ENCODE results near the gene TMEM247. TPM values are rescaled to one million over a fixed set of nuclear protein-coding genes. Genes with fewer than 3 reads are reported as not detected.

TMEM247 gene
- total RNA-seq, 1 experiment from 2014 or later, result not detected

GRCh38 chr2:46444732-46445131, 34.6 kb upstream of the TMEM247 start:
- Histone ChIP-seq H3K79me1 (ENCODE audit: insufficient read depth, low read depth, low read length, poor library complexity, severe bottlenecking) (no peaks in the 10 kb centered on the region), H3K79me2 (ENCODE audit: insufficient read depth, low read length) (no peaks in the 10 kb centered on the region), H3K56ac (ENCODE audit: insufficient read length, low read depth, low read length) (no peak overlapping the region), H3K23me2 (ENCODE audit: insufficient read length, low read depth, low read length, poor library complexity, severe bottlenecking) (no peaks in the 10 kb centered on the region), H3T11ph (ENCODE audit: low read length) (no peak overlapping the region), H3K14ac (ENCODE audit: insufficient read depth, low read length) (no peak overlapping the region), H3K4me2 (ENCODE audit: insufficient read depth, insufficient read length, low read length) (no peak overlapping the region), H4K91ac (ENCODE audit: insufficient read length, low read depth, low read length) (no peak overlapping the region), H2AK5ac (ENCODE audit: insufficient read length, low read length) (no peak overlapping the region), H2AFZ (ENCODE audit: low read length) (no peak overlapping the region), H2BK5ac (ENCODE audit: insufficient read length, low read length) (no peak overlapping the region), H3K9ac (ENCODE audit: extremely low read depth, insufficient read length, low read length) (no peak overlapping the region), H4K5ac (ENCODE audit: insufficient read length, low read depth, low read length) (no peak overlapping the region), H3K23ac (ENCODE audit: insufficient read length, low read depth, low read length) (no peak overlapping the region), H2BK120ac (ENCODE audit: low read depth, low read length, poor library complexity, severe bottlenecking) (no peak overlapping the region), H3K27ac (ENCODE audit: insufficient read length, low read depth, low read length) (no peak overlapping the region), H3K4me1 (ENCODE audit: insufficient read depth, low read length) (no peaks in the 10 kb centered on the region), H3K9me3 (ENCODE audit: control insufficient read depth, low read depth, low read length) (no peaks in the 10 kb centered on the region), H3K4ac (ENCODE audit: low read depth, low read length) (no peak overlapping the region), H2BK20ac (ENCODE audit: low read depth, low read length, poor library complexity, severe bottlenecking) (no peak overlapping the region), H3K18ac (ENCODE audit: insufficient read length, low read depth, low read length) (no peak overlapping the region), H4K20me1 (ENCODE audit: control insufficient read depth, insufficient read depth, insufficient read length) (no peaks in the 10 kb centered on the region), H3K27me3 (ENCODE audit: insufficient read depth, low read length) (no peaks in the 10 kb centered on the region; the same call in 1 of the 2 replicates), H2BK15ac (ENCODE audit: low read depth, low read length) (no peak overlapping the region), H4K8ac (replicated peaks; ENCODE audit: insufficient read length, low read depth, low read length) (no peak overlapping the region), H2BK12ac (ENCODE audit: insufficient read length, low read depth, low read length) (no peak overlapping the region)
- peaks cover 0 to 4% of the 10 kb centered on the region in 2 experiments; a peak in 2 of 5 replicates for H3K9me3 Mint-ChIP-seq
- DNase-seq, result no peak
- peaks cover 7% of the 10 kb centered on the region for H3K27me3 Mint-ChIP-seq (ENCODE audit: low read depth)
- no peak for TF ChIP-seq CTCF (conservative IDR thresholded peaks at IDR 0.05)
- WGBS (ENCODE audit: extremely low coverage, insufficient read length, low lambda C conversion rate), result no CpG with 5 or more reads among the region's 2 CpGs
- no peak overlapping the region for H3K27ac Mint-ChIP-seq
- H3K36me3 Mint-ChIP-seq (ENCODE audit: insufficient read depth in 1 of 3, low read depth in 3 of 3), result no peaks in the 10 kb centered on the region; a peak in 1 of 7 replicates
- H3K4me1 Mint-ChIP-seq, result no peaks in the 10 kb centered on the region
- no peak overlapping the region for H3K4me3 Mint-ChIP-seq

Measured in H9 (cell line).